Retinal pigment epithelial cell (primary cell): ENCODE results near the gene MEIS3.
"Not testable (repeated sequence)": the region's sequence is repeated elsewhere in the genome, so short reads cannot be mapped to it uniquely, and the experiment has no call there.

Source experiments
- DNase-seq: peaks from one replicate; pipeline ENCODE4 v3.0.0-alpha.2; 2010; ENCODE audit warnings: low read depth
- H3K4me3 ChIP-seq: 2 replicates; pipeline ENCODE4 v1.5.1; 2011; ENCODE audit warnings: mild to moderate bottlenecking, low read length, control low read depth, moderate library complexity
- CTCF ChIP-seq: conservative IDR thresholded peaks from 2 replicates; pipeline ENCODE4 v1.5.1; 2011; ENCODE audit warnings: low read depth, low read length, control low read depth, inconsistent platforms

MEIS3 gene

GRCh38 chr19:47389150-47389556 lies 30.2 kb downstream of the MEIS3 start:
- H3K4me3 ChIP-seq, result no peak overlapping the region
- no peak for TF ChIP-seq CTCF
- no peak for DNase-seq

DNA sequence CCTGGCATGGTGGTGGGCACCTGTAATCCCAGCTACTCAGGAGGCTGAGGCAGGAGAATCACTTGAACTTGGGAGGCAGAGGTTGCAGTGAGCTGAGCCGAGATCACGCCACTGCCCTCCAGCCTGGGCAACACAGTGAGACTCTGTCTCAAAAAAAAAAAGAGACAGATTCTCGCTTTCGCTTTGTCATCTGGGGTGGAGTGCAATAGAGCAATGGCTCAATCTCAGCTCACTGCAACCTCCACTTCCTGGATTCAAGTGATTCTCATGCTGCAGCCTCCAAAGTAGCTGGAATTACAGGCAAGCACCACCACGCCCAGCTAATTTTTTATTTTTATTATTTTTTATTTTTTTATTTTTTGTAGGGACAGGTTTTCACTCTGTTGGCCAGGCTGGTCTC lies 30.6 kb downstream of the MEIS3 start:
- DNase-seq, H3K4me3 ChIP-seq: not testable (repeated sequence)

GRCh38 chr19:47387623-47388022 lies 31.7 kb downstream of the MEIS3 start:
- DNase-seq, result not testable (repeated sequence)

GRCh38 chr19:47386582-47386981 lies 32.7 kb downstream of the MEIS3 start:
- not testable (repeated sequence) for DNase-seq, H3K4me3 ChIP-seq

More at GRCh38 chr19:47387623-47388022, 31.7 kb downstream of the MEIS3 start:
- not testable (repeated sequence) for H3K4me3 ChIP-seq

DNA sequence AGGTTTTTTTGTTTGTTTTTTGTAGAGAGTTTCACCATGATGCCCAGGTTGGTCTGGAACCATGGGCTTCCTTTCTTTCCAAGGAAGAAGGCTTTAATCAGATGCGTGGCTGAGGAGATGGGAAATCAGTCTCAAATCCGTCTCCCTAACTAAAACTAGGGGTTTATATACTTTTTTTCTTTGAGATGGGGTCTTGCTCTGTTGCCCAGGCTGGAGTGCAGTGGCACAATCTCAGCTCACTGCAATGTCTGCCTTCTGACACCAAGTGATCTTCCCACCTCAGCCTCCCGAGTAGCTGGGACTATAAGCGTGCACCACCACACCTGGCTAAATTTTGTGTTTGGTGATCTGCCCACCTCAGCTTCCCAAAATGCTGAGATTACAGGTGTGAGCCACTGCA lies 34.8 kb downstream of the MEIS3 start:
- not testable (repeated sequence) for H3K4me3 ChIP-seq, DNase-seq

DNA sequence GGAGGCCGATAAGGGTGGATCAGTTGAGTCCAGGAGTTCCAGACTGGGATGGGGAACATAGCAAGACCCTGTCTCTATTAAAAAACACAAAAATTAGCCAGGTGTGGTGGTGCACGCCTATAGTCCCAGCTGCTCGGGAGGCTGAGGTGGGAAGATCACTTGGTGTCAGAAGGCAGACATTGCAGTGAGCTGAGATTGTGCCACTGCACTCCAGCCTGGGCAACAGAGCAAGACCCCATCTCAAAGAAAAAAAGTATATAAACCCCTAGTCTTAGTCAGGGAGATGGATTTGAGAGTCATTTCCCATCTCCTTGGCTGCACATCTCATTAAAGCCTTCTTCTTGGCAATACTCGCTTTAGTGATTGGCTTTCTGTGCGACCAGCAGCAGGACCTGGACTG lies 35.4 kb downstream of the MEIS3 start:
- H3K4me3 ChIP-seq, DNase-seq: not testable (repeated sequence)

DNA sequence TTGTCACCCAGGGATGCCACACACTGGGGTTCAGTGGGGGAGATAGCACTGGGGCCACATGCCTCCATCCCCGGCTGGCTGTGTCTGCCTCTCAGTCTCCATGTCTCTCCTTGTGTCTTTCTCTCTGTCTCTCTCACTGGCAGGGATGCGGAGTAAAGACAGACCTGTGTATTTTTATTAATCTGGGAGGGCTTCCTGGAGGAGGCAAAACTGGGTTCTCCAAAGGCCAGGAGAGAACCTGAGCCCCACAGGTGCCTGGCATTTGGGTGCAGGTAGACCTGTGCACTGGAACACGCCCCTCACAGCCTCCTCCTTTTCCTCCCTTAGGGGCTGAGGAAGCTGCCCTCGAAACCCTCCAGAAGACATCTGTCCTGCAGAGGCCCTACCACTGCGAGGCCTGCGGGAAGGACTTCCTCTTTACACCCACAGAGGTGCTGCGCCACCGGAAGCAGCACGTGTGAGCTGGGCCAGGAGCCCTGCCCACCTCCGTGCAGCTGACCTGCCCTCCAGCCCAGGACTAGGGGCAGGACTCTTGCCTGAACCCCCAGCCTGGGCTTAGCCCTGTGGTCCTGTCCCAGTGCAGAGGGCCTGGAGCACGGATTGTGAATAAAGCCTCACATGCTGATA lies 37.6 kb downstream of the MEIS3 start:
- no peak overlapping the region for H3K4me3 ChIP-seq
- DNase-seq, result no peak
- TF ChIP-seq CTCF, result no peak

DNA sequence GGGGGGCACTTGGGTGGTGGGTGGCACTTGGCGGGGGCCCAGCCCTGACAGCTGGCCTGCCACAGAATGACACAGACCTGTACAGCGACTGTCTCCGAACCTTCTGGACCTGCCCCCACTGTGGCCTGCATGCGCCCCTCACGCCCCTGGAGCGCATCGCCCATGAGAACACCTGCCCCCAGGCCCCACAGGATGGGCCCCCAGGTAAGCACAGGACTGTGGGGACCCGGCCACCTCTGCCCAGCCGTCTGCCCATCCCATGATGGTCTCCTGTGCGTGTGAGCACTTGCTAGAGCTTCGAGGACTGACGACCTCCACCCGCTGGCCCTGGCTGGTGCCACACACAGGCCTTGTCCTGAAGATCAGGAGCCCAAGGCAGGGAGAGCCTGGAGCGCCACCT lies 38.2 kb downstream of the MEIS3 start:
- no peak overlapping the region for H3K4me3 ChIP-seq
- no peak for DNase-seq
- TF ChIP-seq CTCF, result no peak

DNA sequence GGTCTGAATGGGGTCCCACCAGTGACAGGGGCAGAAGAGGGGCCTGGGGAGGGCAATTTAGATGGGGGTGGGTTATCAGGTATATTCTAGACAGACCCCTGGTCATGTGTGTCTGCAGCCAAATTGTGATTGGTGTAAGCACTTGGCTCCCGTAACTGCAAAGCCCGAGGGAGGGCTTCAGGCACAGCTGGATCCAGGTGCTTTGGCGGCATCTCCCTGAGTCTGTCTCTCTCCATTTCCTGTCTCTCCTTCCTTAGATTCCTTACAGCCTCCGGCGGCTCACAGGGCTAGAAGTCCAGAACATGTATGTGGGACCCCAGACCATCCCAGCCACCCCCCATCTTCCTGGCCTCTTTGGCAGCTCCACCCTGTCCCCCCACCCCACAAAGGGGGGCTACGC lies 38.8 kb downstream of the MEIS3 start:
- TF ChIP-seq CTCF, result no peak
- no peak overlapping the region for H3K4me3 ChIP-seq
- DNase-seq, result no peak

DNA sequence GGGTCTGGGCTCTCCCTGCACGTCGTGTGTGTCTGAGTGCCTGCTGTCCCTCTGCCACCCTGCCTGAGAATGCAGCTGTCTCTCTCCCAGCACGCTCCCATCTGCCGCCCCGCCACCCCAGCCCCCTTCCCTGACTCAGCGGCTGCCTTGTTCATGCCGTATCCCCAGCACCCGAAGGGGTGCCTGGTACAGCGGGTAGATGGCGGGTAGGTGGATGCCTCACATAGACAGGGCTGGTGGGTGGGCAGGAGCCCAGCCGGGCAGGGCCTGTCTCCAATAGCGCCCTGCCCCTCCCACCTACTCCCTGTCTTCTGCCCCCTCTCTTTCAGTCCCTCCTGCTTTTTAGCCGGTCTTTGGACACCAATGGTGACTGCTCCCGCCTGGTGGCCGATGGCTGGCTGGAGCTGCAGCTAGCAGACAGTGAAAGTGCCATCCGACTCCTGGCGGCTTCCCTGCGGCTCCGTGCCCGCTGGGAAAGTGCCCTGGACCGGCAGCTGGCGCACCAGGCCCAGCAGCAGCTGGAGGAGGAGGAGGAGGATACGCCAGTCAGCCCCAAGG lies 39.9 kb downstream of the MEIS3 start:
- DNase-seq, result no peak
- H3K4me3 ChIP-seq, result no peak overlapping the region
- no peak for TF ChIP-seq CTCF
